GM23248 (cell line): ENCODE results near the gene DAPK1. TPM values are rescaled to one million over a fixed set of nuclear protein-coding genes. Genes with fewer than 3 reads are reported as not detected.

Experiments used
- DNase-seq: peaks from one replicate; pipeline ENCODE4 v3.0.0-alpha.2; 2015
- H2AFZ ChIP-seq: fragments of 200-600 bp; sonication (generic); 2 replicates; pipeline ENCODE4 v1.6.1; 2016; ENCODE audit warnings: antibody characterized with exemption
- H3F3A ChIP-seq: fragments of 200-600 bp; sonication (generic); 2 replicates; pipeline ENCODE4 v1.6.1; 2016; ENCODE audit warnings: mild to moderate bottlenecking, antibody characterized with exemption, mixed run types; ENCODE audit not compliant: insufficient read depth
- H3K27ac ChIP-seq: fragments of 200-600 bp; sonication (generic); 2 replicates; pipeline ENCODE4 v1.5.1; 2016; ENCODE audit warnings: mild to moderate bottlenecking
- H3K27me3 ChIP-seq: fragments of 200-600 bp; sonication (generic); replicated peaks from 2 replicates; pipeline ENCODE4 v1.6.1; 2016; ENCODE audit warnings: mild to moderate bottlenecking; ENCODE audit not compliant: insufficient read depth
- H3K36me3 ChIP-seq: fragments of 200-600 bp; sonication (generic); 2 replicates; pipeline ENCODE4 v1.6.1; 2016; ENCODE audit warnings: low read depth, mild to moderate bottlenecking
- H3K4me1 ChIP-seq: fragments of 200-600 bp; sonication (generic); 2 replicates; pipeline ENCODE4 v1.6.1; 2016; ENCODE audit warnings: mild to moderate bottlenecking; ENCODE audit not compliant: insufficient read depth
- H3K4me2 ChIP-seq: fragments of 200-600 bp; sonication (generic); one replicate; pipeline ENCODE4 v1.6.1; 2016; ENCODE audit warnings: mild to moderate bottlenecking; ENCODE audit not compliant: unreplicated experiment
- H3K4me3 ChIP-seq: fragments of 200-600 bp; sonication (generic); 2 replicates; pipeline ENCODE4 v1.5.1; 2016; ENCODE audit warnings: mild to moderate bottlenecking
- H3K79me2 ChIP-seq: fragments of 200-600 bp; sonication (generic); 2 replicates; pipeline ENCODE4 v1.6.1; 2016; ENCODE audit warnings: mild to moderate bottlenecking; ENCODE audit not compliant: insufficient read depth
- H3K9ac ChIP-seq: fragments of 200-600 bp; sonication (generic); 2 replicates; pipeline ENCODE4 v1.6.1; 2016; ENCODE audit warnings: mild to moderate bottlenecking
- H3K9me2 ChIP-seq: fragments of 200-600 bp; sonication (generic); 2 replicates; pipeline ENCODE4 v1.6.1; 2016; ENCODE audit warnings: mixed run types, mild to moderate bottlenecking, moderate library complexity; ENCODE audit not compliant: insufficient read depth
- H3K9me3 ChIP-seq: fragments of 200-600 bp; sonication (generic); one replicate; pipeline ENCODE4 v1.6.1; 2017; ENCODE audit warnings: low read depth
- H4K20me1 ChIP-seq: fragments of 200-600 bp; sonication (generic); 2 replicates; pipeline ENCODE4 v1.6.0; 2016; ENCODE audit not compliant: insufficient read depth
- EZH2 ChIP-seq: fragments of 200-600 bp; sonication (generic); IDR thresholded peaks from 2 replicates; pipeline ENCODE4 v1.6.1; 2018; ENCODE audit warnings: antibody characterized with exemption, mild to moderate bottlenecking; ENCODE audit not compliant: insufficient read depth, poor library complexity, severe bottlenecking
- EZH2phosphoT487 ChIP-seq: fragments of 200-600 bp; sonication (generic); IDR thresholded peaks from 2 replicates; pipeline ENCODE4 v1.6.1; 2018; ENCODE audit warnings: antibody characterized with exemption, moderate library complexity, mild to moderate bottlenecking, low read depth; ENCODE audit not compliant: insufficient read depth
- WGBS, 2 experiments: methylation state at CpG; one replicate each; pipeline ENCODE4 v1.1.6; 2015 to 2017; ENCODE audit warnings: low lambda C conversion rate in 2 of 2, low coverage in 1 of 2; ENCODE audit errors: missing lambda C conversion rate in 2 of 2; 5-methylcytosine and 5-hydroxymethylcytosine counted together
- in situ Hi-C: fragments of 300-500 bp; cut with MboI; formaldehyde crosslinking; loops from 2 replicates; pipeline ENCODE4 v1.15.0; 2020
- polyA plus RNA-seq: library from polyadenylated mRNA; unstranded; fragments of >200 nt; fragmentation: Nextera tagmentation; extraction: Ambion mirVana; gene quantifications from 2 replicates; pipeline ENCODE4 v1.2.1, GENCODE V29; 2016
- total RNA-seq: library from RNA; depleted of rRNA; stranded (reverse); fragments of >200 nt; shearing (Covaris generic); gene quantifications from 2 replicates; pipeline ENCODE4 v1.2.3, GENCODE V29; 2014

DAPK1 gene
- total and polyA plus RNA-seq, 2 experiments from 2014 or later = 1.6 to 1.9 TPM

- no peak overlapping the region for H3K4me2 ChIP-seq
- no peak overlapping the region for H3K9ac ChIP-seq
- no peak overlapping the region for H2AFZ ChIP-seq
- H3K9me3 ChIP-seq = no peaks in the 10 kb centered on the region
- H3K27ac ChIP-seq = no peak overlapping the region
- H3K9me2 ChIP-seq = no peaks in the 10 kb centered on the region
- H3K36me3 ChIP-seq = no peaks in the 10 kb centered on the region
- no peaks in the 10 kb centered on the region for H3K27me3 ChIP-seq
- in situ Hi-C loops = no loop called here
- no peaks in the 10 kb centered on the region for H4K20me1 ChIP-seq
- no peak for DNase-seq
- TF ChIP-seq EZH2phosphoT487 (no peak), EZH2 (no peak)
- WGBS, 2 experiments = 82 to 84% methylated on average over 6 of the region's 6 CpGs
- no peaks in the 10 kb centered on the region for H3K4me1 ChIP-seq
- no peaks in the 10 kb centered on the region for H3K79me2 ChIP-seq
- no peaks in the 10 kb centered on the region for H3F3A ChIP-seq
- H3K4me3 ChIP-seq = no peak overlapping the region
Observed at GRCh38 chr9:87701931-87702421, 204.3 kb downstream of the DAPK1 start.

DNA sequence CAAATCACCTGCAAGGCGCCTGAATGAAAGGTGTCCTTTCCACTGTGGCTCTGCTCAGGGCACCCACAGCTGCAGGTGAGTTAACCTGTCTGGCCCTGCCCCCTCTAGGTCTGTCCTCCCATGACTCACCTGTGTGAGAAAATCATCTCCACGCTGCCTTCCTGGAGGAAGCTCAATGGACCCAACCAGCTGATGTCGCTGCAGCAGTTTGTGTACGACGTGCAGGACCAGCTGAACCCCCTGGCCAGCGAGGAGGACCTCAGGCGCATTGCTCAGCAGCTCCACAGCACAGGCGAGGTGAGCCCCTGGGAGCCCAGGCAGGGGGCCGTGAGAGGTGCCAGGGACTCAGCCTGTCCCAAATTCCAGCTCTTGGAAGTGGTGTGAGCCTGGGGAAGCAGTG is 205.3 kb downstream of the DAPK1 start:
- Histone ChIP-seq H3K4me1 (no peaks in the 10 kb centered on the region), H3K9ac (no peak overlapping the region), H3K27me3 (no peaks in the 10 kb centered on the region), H3K36me3 (no peaks in the 10 kb centered on the region), H3K27ac (no peak overlapping the region), H3K4me3 (no peak overlapping the region), H3K4me2 (no peak overlapping the region), H3K9me2 (no peaks in the 10 kb centered on the region), H3K9me3 (no peaks in the 10 kb centered on the region), H3K79me2 (no peaks in the 10 kb centered on the region), H3F3A (no peaks in the 10 kb centered on the region), H2AFZ (no peak overlapping the region), H4K20me1 (no peaks in the 10 kb centered on the region)
- in situ Hi-C loops = no loop called here
- WGBS, 2 experiments = 85 to 88% methylated on average over 9 of the region's 9 CpGs
- TF ChIP-seq EZH2phosphoT487 = no peak
- no peak for TF ChIP-seq EZH2
- no peak for DNase-seq

DNA sequence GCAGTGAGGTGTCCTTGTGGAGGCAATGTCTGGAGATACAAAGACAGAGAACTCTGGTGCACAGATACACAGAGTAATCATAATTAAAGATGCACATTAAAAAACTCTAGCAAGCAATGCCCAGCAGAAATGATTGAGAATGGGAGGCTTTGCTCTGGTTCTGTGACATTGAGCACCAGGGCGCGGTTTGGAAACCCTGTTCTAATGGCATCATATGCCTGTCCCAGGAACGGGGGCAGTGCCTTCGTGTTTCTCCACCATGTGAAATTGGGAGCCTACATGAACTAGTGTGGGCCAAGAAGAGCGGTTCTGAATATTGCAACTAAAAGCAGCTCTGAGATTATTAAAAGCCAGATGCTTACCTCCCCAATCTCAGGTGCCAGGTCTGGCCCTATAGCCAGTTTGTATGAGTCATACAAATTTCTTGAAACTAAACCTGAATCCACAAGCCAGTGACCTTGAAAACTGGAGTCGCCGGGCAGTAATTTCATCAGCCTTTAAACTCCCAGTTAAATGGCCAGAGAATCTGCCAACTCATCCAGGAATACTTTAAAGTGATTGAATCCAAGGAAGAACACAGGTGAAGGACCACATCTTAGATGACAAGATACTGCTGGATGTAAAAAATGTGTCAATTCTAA is 206.1 kb downstream of the DAPK1 start:
- H3K9me3 ChIP-seq = no peaks in the 10 kb centered on the region
- no peaks in the 10 kb centered on the region for H4K20me1 ChIP-seq
- in situ Hi-C loops = no loop called here
- H3K4me2 ChIP-seq = no peak overlapping the region
- no peak for DNase-seq
- H2AFZ ChIP-seq = no peak overlapping the region
- no peaks in the 10 kb centered on the region for H3K79me2 ChIP-seq
- no peaks in the 10 kb centered on the region for H3K9me2 ChIP-seq
- no peaks in the 10 kb centered on the region for H3K36me3 ChIP-seq
- H3K9ac ChIP-seq = no peak overlapping the region
- WGBS, 2 experiments = 76% methylated on average over 7 of the region's 7 CpGs
- H3F3A ChIP-seq = no peaks in the 10 kb centered on the region
- H3K27me3 ChIP-seq = no peaks in the 10 kb centered on the region
- no peaks in the 10 kb centered on the region for H3K4me1 ChIP-seq
- no peak overlapping the region for H3K4me3 ChIP-seq
- no peak for TF ChIP-seq EZH2
- TF ChIP-seq EZH2phosphoT487 = no peak
- H3K27ac ChIP-seq = no peak overlapping the region

DNA sequence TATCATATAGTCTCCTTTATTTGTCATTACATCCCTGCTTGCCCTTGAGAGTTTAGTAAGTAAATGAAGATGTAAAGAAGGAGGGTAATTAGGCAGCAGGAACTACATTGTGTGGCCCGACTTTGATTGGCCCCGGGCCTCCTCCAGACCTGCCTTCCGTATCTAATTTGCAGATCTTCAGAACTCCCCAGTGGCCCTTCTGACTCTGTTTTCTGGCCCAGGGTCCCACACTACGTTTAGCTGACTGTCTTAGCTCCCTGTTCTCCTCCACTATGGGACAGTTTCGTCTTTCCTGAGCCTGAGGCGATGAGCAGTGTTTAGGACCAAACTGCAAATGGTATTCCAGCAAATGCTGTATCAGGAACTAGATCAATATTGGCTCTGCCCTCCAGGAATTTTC is 206.7 kb downstream of the DAPK1 start:
- Histone ChIP-seq H3K27ac (no peak overlapping the region), H3K4me1 (no peaks in the 10 kb centered on the region), H3K9me3 (no peaks in the 10 kb centered on the region), H3K4me2 (no peak overlapping the region), H4K20me1 (no peaks in the 10 kb centered on the region), H3F3A (no peaks in the 10 kb centered on the region), H3K36me3 (no peaks in the 10 kb centered on the region), H3K4me3 (no peak overlapping the region), H3K9me2 (no peaks in the 10 kb centered on the region), H3K79me2 (no peaks in the 10 kb centered on the region), H3K27me3 (no peaks in the 10 kb centered on the region), H3K9ac (no peak overlapping the region), H2AFZ (no peak overlapping the region)
- no peak for DNase-seq
- TF ChIP-seq EZH2phosphoT487 = no peak
- no peak for TF ChIP-seq EZH2
- 75 to 80% methylated on average over 6 of the region's 6 CpGs for WGBS, 2 experiments
- in situ Hi-C loops = no loop called here
